Measurements from ENCODE around the gene LCE2C. TPM values are rescaled to one million over a fixed set of nuclear protein-coding genes. Genes with fewer than 3 reads are reported as not detected.
"Not testable (repeated sequence)": the region's sequence is repeated elsewhere in the genome, so short reads cannot be mapped to it uniquely, and the experiment has no call there.

Gene LCE2C
- total and polyA plus RNA-seq, 10 donors: not detected

DNA sequence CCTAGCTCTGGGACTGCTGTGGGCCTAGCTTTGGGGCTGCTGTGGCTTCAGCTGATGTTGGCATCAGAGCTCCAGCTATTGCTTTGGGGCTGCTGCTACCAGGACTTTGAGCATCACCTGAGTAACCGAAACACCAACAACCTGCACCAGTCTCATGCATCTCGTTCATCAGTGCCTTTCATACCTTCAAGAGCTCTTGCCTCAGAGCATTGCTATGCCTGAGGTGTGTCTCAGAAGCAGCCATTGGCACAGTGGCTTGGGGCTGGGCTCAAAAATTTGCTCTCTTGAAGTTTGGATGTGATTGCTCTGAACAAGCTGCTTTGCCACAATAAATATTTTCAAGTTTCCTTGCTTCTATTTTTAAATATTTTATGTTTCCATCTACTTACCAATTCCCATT lies 18.6 kb upstream of the LCE2C start:
- intact Hi-C loops (cut with DNase I; ENCODE audit: low total_unique reads): no loop called here

DNA sequence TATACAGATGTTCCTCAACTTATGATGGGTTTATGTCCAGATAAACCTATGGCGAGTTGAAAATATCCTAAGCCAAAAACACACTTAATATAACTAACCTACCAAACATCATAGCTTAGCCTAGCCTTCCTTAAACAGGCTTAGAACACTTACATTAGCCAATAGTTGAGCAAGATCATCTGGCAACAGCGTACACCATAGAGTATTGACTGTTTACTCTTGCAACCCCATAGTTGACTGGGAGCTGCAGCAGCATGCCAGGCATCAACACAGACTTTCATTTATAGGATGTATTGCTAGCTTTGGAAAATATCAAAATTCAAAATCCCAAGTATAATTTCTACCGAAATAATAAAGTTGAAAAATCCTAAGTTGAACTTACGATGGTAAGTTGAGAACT lies 17.4 kb upstream of the LCE2C start:
- Histone ChIP-seq H3K4me1 (no peaks in the 10 kb centered on the region), H3K9me3 (no peaks in the 10 kb centered on the region), H3K36me3 (no peaks in the 10 kb centered on the region), H3K27ac (no peak overlapping the region), H3K4me3 (no peak overlapping the region), H3K27me3 (replicated peaks in 1 of 7) (no peaks in the 10 kb centered on the region)
- intact Hi-C loops (cut with DNase I; ENCODE audit: low total_unique reads): no loop called here
- no peak for DNase-seq
- TF ChIP-seq, protein P1, sequence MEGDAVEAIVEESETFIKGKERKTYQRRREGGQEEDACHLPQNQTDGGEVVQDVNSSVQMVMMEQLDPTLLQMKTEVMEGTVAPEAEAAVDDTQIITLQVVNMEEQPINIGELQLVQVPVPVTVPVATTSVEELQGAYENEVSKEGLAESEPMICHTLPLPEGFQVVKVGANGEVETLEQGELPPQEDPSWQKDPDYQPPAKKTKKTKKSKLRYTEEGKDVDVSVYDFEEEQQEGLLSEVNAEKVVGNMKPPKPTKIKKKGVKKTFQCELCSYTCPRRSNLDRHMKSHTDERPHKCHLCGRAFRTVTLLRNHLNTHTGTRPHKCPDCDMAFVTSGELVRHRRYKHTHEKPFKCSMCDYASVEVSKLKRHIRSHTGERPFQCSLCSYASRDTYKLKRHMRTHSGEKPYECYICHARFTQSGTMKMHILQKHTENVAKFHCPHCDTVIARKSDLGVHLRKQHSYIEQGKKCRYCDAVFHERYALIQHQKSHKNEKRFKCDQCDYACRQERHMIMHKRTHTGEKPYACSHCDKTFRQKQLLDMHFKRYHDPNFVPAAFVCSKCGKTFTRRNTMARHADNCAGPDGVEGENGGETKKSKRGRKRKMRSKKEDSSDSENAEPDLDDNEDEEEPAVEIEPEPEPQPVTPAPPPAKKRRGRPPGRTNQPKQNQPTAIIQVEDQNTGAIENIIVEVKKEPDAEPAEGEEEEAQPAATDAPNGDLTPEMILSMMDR (IDR thresholded peaks at IDR 0.05 in 8 of 11, conservative IDR thresholded peaks at IDR 0.05 in 3 of 11): no peak
- TF ChIP-seq POLR2AphosphoS5 (IDR thresholded peaks at IDR 0.05) (no peak), POLR2A (IDR thresholded peaks at IDR 0.05) (no peak)
- WGBS, 5 donors: 83 to 94% (median 88%) methylated on average over 4 of the region's 4 CpGs

More for the DNA sequence above, 18.6 kb upstream of the LCE2C start:
- Histone ChIP-seq H3K9me3 (no peaks in the 10 kb centered on the region), H3K36me3 (no peaks in the 10 kb centered on the region), H3K4me3 (no peak overlapping the region), H3K27ac (no peak overlapping the region), H3K27me3 (replicated peaks in 1 of 7) (no peaks in the 10 kb centered on the region), H3K4me1 (no peaks in the 10 kb centered on the region)
- no peak for DNase-seq
- WGBS, 5 donors: 63 to 81% (median 69%) methylated on average over 2 of the region's 2 CpGs
- TF ChIP-seq POLR2AphosphoS5 (IDR thresholded peaks at IDR 0.05) (no peak), POLR2A (IDR thresholded peaks at IDR 0.05) (no peak)
- TF ChIP-seq, protein P1 (IDR thresholded peaks at IDR 0.05 in 8 of 11, conservative IDR thresholded peaks at IDR 0.05 in 3 of 11): no peak

DNA sequence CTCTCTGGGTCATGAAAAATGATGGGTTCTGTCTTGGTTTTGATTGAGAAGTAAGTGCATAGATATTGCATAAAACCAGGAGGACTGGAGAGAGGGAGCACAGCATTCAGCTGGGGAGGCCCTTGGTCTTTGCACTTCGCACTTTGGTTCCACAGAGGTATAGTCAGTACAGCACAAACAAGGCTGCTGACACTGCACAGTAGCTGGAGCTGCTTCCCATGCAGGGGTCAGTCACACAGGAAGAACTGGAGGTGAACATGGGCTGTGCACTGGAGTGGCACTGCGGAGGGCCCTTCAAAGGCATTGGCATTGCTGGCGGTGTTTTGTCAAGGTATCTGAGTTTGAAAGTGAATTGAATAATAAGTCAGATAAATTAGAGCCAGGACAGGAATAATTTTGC lies 16.4 kb upstream of the LCE2C start:
- no peak overlapping the region for H3K4me3 ChIP-seq
- 75 to 95% (median 94%) methylated on average over 3 of the region's 3 CpGs for WGBS, 5 donors
- no peaks in the 10 kb centered on the region for H3K4me1 ChIP-seq
- no peak for DNase-seq
- TF ChIP-seq, protein P1 (IDR thresholded peaks at IDR 0.05 in 8 of 11, conservative IDR thresholded peaks at IDR 0.05 in 3 of 11): no peak
- TF ChIP-seq POLR2A (IDR thresholded peaks at IDR 0.05): no peak
- intact Hi-C loops (cut with DNase I; ENCODE audit: low total_unique reads): no loop called here
- no peaks in the 10 kb centered on the region for H3K9me3 ChIP-seq
- no peak overlapping the region for H3K27ac ChIP-seq
- H3K27me3 ChIP-seq (replicated peaks in 1 of 7): peaks cover 0 to 9% (median 0%) of the 10 kb centered on the region in 7 donors
- H3K36me3 ChIP-seq: no peaks in the 10 kb centered on the region

DNA sequence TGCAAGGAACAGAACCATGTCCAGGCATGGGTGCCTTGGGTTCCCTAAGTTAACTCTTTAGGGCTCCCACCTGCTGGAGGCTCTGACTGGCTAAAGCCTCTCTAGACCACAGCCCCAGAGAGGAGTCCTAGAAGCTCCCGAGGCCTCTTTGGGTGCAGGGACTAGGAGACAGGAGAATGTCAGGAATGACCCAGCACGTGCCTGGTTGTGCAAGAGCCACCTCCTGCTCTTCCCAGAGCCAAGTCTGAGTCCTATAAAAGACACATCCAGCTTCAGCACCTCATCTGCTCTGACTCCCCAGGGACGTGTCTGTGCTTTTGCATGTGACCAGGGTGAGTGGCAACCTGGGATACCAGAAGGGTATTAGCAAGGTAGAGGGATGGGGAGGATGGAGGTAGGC lies 12.0 kb upstream of the LCE2C start, which contains the start of gene LCE2D:
TSS of gene LCE2D (plus strand) at position 283 of the 400 bp plus-strand sequence. CDS start 726 bp downstream, outside the sequence.
- H3K27me3 ChIP-seq (replicated peaks in 1 of 7): peaks cover 0 to 28% (median 0%) of the 10 kb centered on the region in 7 donors

DNA sequence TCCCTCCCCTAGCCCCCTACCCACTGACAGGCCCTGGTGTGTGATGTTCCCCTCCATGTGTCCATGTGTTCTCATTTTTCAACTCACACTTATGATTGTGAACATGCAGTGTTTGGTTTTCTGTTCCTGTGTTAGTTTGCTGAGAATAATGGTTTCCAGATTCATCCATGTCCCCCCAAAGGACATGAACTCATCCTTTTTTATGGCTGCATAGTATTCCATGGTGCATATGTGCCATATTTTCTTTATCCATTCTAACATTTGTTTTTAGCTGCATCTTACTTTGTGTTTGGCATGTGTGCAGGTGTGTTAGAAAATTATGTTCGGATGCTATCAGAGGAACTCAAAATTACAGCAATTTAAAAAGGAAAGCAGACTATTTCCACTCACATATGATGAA lies 8.9 kb upstream of the LCE2C start:
- H3K9me3 ChIP-seq; intact Hi-C loops (cut with DNase I; ENCODE audit: low total_unique reads); DNase-seq; H3K36me3 ChIP-seq; H3K4me1 ChIP-seq; H3K27ac ChIP-seq; H3K4me3 ChIP-seq: not testable (repeated sequence)
- peaks cover 0 to 28% (median 0%) of the 10 kb centered on the region in 7 donors for H3K27me3 ChIP-seq (replicated peaks in 1 of 7)
- 79 to 97% (median 92%) methylated on average over 1 of the region's 1 CpG for WGBS, 5 donors

More for the DNA sequence above, 12.0 kb upstream of the LCE2C start, which contains the start of gene LCE2D:
- DNase-seq: no peak
- peaks cover 0 to 4% (median 0%) of the 10 kb centered on the region in 8 donors for H3K9me3 ChIP-seq
- H3K4me3 ChIP-seq: no peak within 1 kb of the TSS
- no peaks in the 10 kb centered on the region for H3K36me3 ChIP-seq
- no peak within 1 kb of the TSS for H3K27ac ChIP-seq
- TF ChIP-seq POLR2AphosphoS5 (IDR thresholded peaks at IDR 0.05): no peak
- TF ChIP-seq POLR2A (IDR thresholded peaks at IDR 0.05): no peak
- TF ChIP-seq, protein P1 (IDR thresholded peaks at IDR 0.05 in 8 of 11, conservative IDR thresholded peaks at IDR 0.05 in 3 of 11): no peak
- H3K4me1 ChIP-seq: no peaks in the 10 kb centered on the region
- 59 to 72% (median 66%) methylated on average over 3 of the region's 3 CpGs for WGBS, 5 donors
- intact Hi-C loops (cut with DNase I; ENCODE audit: low total_unique reads): no loop called here
